DOHH2 (cell line): ENCODE results near the gene SLC44A5.
A peak's percentile ranks its signal among the peaks of the same experiment; 100 is the strongest.

Experiments used
- H3F3A ChIP-seq: fragments of 200-600 bp; sonication (generic), shearing (Covaris generic); 2 replicates; pipeline ENCODE4 v1.6.0; 2016; ENCODE audit warnings: antibody characterized with exemption, mild to moderate bottlenecking; ENCODE audit not compliant: control insufficient read depth, insufficient read depth
- H3K27ac ChIP-seq: fragments of 200-600 bp; sonication (generic); 2 replicates; pipeline ENCODE4 v1.5.1; 2014; ENCODE audit warnings: low read depth, mild to moderate bottlenecking, low read length, moderate library complexity
- H3K27me3 ChIP-seq: fragments of 200-600 bp; sonication (generic); 2 replicates; pipeline ENCODE4 v1.6.1; 2014; ENCODE audit warnings: mild to moderate bottlenecking, low read length, mixed read lengths; ENCODE audit not compliant: control insufficient read depth
- H3K36me3 ChIP-seq: fragments of 200-600 bp; sonication (generic); 2 replicates; pipeline ENCODE4 v1.6.1; 2014; ENCODE audit warnings: mild to moderate bottlenecking, low read length, moderate library complexity, mixed read lengths; ENCODE audit not compliant: control insufficient read depth
- H3K4me1 ChIP-seq: fragments of 200-600 bp; sonication (generic); 2 replicates; pipeline ENCODE4 v1.6.1; 2014; ENCODE audit warnings: mild to moderate bottlenecking, low read length, mixed read lengths; ENCODE audit not compliant: control insufficient read depth
- H3K4me2 ChIP-seq: fragments of 200-600 bp; sonication (generic); 2 replicates; pipeline ENCODE4 v1.6.0; 2014; ENCODE audit warnings: mild to moderate bottlenecking, low read length, moderate library complexity
- H3K4me3 ChIP-seq: fragments of 200-600 bp; sonication (generic); 2 replicates; pipeline ENCODE4 v1.5.1; 2014; ENCODE audit warnings: mild to moderate bottlenecking, low read length, mixed read lengths
- H3K79me2 ChIP-seq: fragments of 200-600 bp; sonication (generic); 2 replicates; pipeline ENCODE4 v1.6.1; 2014; ENCODE audit warnings: mild to moderate bottlenecking, low read length, mixed read lengths; ENCODE audit not compliant: control insufficient read depth
- H3K9me2 ChIP-seq: fragments of 200-600 bp; sonication (generic); replicated peaks from 2 replicates; pipeline ENCODE4 v1.6.1; 2014; ENCODE audit warnings: mild to moderate bottlenecking, low read length, mixed read lengths; ENCODE audit not compliant: control insufficient read depth
- H3K9me3 ChIP-seq: fragments of 200-600 bp; sonication (generic); 2 replicates; pipeline ENCODE4 v1.6.1; 2014; ENCODE audit warnings: antibody characterized with exemption, low read length, mixed read lengths; ENCODE audit not compliant: control insufficient read depth, insufficient read depth
- H4K20me1 ChIP-seq: fragments of 200-600 bp; sonication (generic); 2 replicates; pipeline ENCODE4 v1.6.0; 2014; ENCODE audit warnings: low read depth, mild to moderate bottlenecking, antibody characterized with exemption, low read length, moderate library complexity; ENCODE audit not compliant: control insufficient read depth, insufficient read depth
- EZH2phosphoT487 ChIP-seq: fragments of 200-600 bp; sonication (generic); IDR thresholded peaks from 2 replicates; pipeline ENCODE4 v1.6.1; 2017; ENCODE audit warnings: borderline replicate concordance, mild to moderate bottlenecking, antibody characterized with exemption, low read length, moderate library complexity, mixed read lengths
- TF ChIP-seq, protein P1 (sequence below): fragments of 200-600 bp; sonication (generic); IDR thresholded peaks from one replicate; pipeline ENCODE4 v1.5.1; 2014; ENCODE audit warnings: antibody characterized with exemption, mild to moderate bottlenecking, low read depth, low read length; ENCODE audit not compliant: poor library complexity, severe bottlenecking

The SLC44A5 gene

DNA sequence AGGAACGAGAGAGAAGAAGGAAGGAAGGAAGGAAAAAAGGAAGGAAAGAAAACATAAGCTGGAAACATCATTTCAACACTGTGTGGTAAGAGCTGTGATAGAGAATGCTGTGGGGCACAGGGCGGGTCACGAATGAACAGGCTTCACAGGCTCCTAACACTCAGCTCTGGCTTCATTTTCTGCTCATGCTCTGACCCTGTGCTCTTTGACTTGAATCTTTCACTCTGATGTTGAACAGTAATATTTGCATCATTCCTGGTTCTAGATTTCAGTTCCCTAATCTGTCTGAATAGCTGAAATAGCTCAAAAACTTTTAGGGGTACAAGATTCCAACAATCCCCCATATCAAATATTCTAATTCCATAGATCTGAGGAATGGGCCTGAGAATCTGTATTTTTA lies 269.4 kb downstream of the SLC44A5 start:
- no peak for TF ChIP-seq EZH2phosphoT487
- TF ChIP-seq, protein P1, sequence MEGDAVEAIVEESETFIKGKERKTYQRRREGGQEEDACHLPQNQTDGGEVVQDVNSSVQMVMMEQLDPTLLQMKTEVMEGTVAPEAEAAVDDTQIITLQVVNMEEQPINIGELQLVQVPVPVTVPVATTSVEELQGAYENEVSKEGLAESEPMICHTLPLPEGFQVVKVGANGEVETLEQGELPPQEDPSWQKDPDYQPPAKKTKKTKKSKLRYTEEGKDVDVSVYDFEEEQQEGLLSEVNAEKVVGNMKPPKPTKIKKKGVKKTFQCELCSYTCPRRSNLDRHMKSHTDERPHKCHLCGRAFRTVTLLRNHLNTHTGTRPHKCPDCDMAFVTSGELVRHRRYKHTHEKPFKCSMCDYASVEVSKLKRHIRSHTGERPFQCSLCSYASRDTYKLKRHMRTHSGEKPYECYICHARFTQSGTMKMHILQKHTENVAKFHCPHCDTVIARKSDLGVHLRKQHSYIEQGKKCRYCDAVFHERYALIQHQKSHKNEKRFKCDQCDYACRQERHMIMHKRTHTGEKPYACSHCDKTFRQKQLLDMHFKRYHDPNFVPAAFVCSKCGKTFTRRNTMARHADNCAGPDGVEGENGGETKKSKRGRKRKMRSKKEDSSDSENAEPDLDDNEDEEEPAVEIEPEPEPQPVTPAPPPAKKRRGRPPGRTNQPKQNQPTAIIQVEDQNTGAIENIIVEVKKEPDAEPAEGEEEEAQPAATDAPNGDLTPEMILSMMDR = no peak
- Histone ChIP-seq H3K9me3 (no peaks in the 10 kb centered on the region), H3K9me2 (no peaks in the 10 kb centered on the region), H3K4me2 (peak overlapping the region; percentile 43), H3K4me1 (peaks cover 54% of the 10 kb centered on the region), H3K4me3 (0 out of 2 replicates have a peak overlapping the region, but pooled peaks have one; percentile 11), H3F3A (peaks cover 2% of the 10 kb centered on the region; the same call in 1 of the 2 replicates), H3K36me3 (no peaks in the 10 kb centered on the region), H3K79me2 (no peaks in the 10 kb centered on the region), H4K20me1 (no peaks in the 10 kb centered on the region), H3K27me3 (no peaks in the 10 kb centered on the region), H3K27ac (no peak overlapping the region)

DNA sequence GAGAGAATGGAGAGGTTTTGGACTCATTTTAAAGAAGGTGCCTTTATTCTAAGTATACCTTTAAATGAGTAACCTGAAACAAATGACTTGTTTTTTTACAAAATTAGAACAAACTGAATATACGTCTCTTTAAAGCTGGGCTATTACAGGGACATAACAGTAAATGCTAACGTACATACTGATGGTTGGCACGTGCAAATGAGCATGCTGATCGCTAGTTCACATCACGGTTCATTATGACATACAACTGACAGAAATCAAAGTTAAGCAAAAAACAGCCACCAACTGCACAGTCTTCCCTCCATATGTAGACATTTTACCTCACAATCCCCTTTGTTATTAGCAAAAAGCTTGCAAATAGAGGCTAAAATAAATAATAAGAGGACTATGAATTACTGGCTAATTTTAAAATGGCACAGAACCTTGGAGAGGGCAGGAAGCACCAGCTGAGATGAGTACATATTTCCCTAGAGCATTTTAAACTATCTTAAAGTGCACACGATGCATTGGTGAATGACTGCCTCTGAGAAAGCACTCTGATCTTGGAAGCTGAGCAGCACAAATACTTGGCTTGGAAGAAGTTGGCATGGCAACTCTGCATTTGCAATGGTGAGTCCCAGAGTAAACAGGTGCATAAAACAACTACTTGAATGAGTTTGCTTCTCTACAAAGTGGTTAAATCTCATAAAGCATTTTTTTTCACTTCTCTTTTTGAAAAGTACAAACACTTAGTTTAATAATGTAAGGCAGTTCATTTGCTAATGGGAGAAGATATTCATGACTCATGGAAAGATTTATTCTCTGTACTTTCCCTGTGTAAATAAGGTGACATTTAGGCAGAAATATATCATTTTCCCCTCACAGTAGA lies 272.1 kb downstream of the SLC44A5 start:
- no peak for TF ChIP-seq EZH2phosphoT487
- TF ChIP-seq, protein P1 = no peak
- no peaks in the 10 kb centered on the region for H3K9me3 ChIP-seq
- peak overlapping the region; percentile 50 for H3K4me2 ChIP-seq

DNA sequence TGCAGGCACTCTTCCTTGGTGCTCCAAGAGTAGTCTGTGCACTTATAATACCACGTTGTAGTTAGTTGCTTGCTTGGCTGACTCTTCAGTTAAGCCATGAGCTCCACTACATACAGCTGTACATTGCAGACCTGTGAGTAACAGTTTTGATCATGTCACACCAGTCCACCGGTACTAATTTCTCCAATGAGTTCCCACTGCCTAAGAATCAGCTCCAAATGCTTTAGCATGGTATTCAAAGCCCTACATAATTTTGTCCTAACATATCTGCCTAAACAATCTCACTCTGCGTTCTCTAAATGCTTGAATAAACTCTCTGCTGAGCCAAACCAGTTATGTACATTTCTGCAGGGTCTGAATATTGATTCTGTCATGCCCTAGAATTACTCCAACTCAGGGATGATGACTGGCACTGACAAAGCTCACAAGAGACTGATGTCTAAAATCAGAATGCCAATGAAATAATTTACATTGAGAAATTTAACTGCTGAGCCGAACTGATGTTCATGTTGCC lies 276.0 kb downstream of the SLC44A5 start:
- Histone ChIP-seq H3K27me3 (no peaks in the 10 kb centered on the region), H3K9me2 (no peaks in the 10 kb centered on the region), H4K20me1 (no peaks in the 10 kb centered on the region), H3K4me1 (peaks cover 24% of the 10 kb centered on the region), H3K4me2 (no peak overlapping the region), H3K9me3 (no peaks in the 10 kb centered on the region), H3K79me2 (no peaks in the 10 kb centered on the region), H3K4me3 (no peak overlapping the region), H3K27ac (no peak overlapping the region), H3F3A (peaks cover 2% of the 10 kb centered on the region; the same call in 1 of the 2 replicates), H3K36me3 (no peaks in the 10 kb centered on the region)
- TF ChIP-seq, protein P1 = no peak
- TF ChIP-seq EZH2phosphoT487 = no peak

More for the DNA sequence above, 272.1 kb downstream of the SLC44A5 start:
- Histone ChIP-seq H3F3A (peaks cover 2% of the 10 kb centered on the region; the same call in 1 of the 2 replicates), H3K27me3 (no peaks in the 10 kb centered on the region), H3K36me3 (no peaks in the 10 kb centered on the region), H3K79me2 (no peaks in the 10 kb centered on the region), H3K27ac (peak overlapping the region; percentile 48), H3K9me2 (no peaks in the 10 kb centered on the region), H3K4me3 (peak overlapping the region; percentile 24), H3K4me1 (peaks cover 54% of the 10 kb centered on the region), H4K20me1 (no peaks in the 10 kb centered on the region)
